NCI-H82 treated with DMSO at 0.1 percent for 48 hours (cell line): ENCODE data around the gene TWNK.
"Not testable (repeated sequence)": the region's sequence is repeated elsewhere in the genome, so short reads cannot be mapped to it uniquely, and the experiment has no call there.

Experiments
- DNase-seq: peaks from one replicate; lab custom pipeline; 2025; ENCODE audit not compliant: unreplicated experiment; lab: John Stamatoyannopoulos, UW

Gene TWNK

GRCh38 chr10:101029520-101030295 lies 42.4 kb downstream of the TWNK start:
- no peak for DNase-seq

GRCh38 chr10:101030496-101031127 lies 43.3 kb downstream of the TWNK start:
- DNase-seq, result no peak

- peak; percentile 57 for DNase-seq
Observed at GRCh38 chr10:101031128-101031795, 43.9 kb downstream of the TWNK start, which contains the start of the genes PDZD7 and SFXN3. PDZD7 (minus strand) TSS chr10:101031129; CDS start chr10:101030219, 910 bp downstream. SFXN3 (plus strand) TSS chr10:101031234; CDS start chr10:101034695, 3,461 bp downstream.

- DNase-seq, result peak; percentile 23
Observed at GRCh38 chr10:101031796-101032636, 44.7 kb downstream of the TWNK start.

GRCh38 chr10:101032637-101033224 lies 45.4 kb downstream of the TWNK start:
- DNase-seq, result peak; percentile 64

GRCh38 chr10:101033276-101033675 lies 45.9 kb downstream of the TWNK start:
- DNase-seq, result no peak

- DNase-seq, result not testable (repeated sequence)
Observed at GRCh38 chr10:101034404-101034803, 47.1 kb downstream of the TWNK start.

- no peak for DNase-seq
Observed at GRCh38 chr10:101035314-101035713, 48.0 kb downstream of the TWNK start.

GRCh38 chr10:101035916-101036702 lies 48.8 kb downstream of the TWNK start:
- no peak for DNase-seq

GRCh38 chr10:101036726-101037125 lies 49.4 kb downstream of the TWNK start:
- DNase-seq, result no peak

GRCh38 chr10:101038484-101038883 lies 51.1 kb downstream of the TWNK start:
- DNase-seq, result no peak

- no peak for DNase-seq
Observed at GRCh38 chr10:101040061-101040460, 52.7 kb downstream of the TWNK start.

GRCh38 chr10:101040851-101041250 lies 53.5 kb downstream of the TWNK start:
- DNase-seq, result no peak

GRCh38 chr10:101041252-101041761 lies 54.0 kb downstream of the TWNK start:
- DNase-seq, result peak; percentile 59

- no peak for DNase-seq
Observed at GRCh38 chr10:101042118-101042517, 54.8 kb downstream of the TWNK start.

GRCh38 chr10:101042667-101043362 lies 55.5 kb downstream of the TWNK start:
- DNase-seq, result peak; percentile 87

GRCh38 chr10:101043363-101043707 lies 56.0 kb downstream of the TWNK start:
- no peak for DNase-seq
